ENCODE measurements around the gene HSPH1.

The HSPH1 gene

DNA sequence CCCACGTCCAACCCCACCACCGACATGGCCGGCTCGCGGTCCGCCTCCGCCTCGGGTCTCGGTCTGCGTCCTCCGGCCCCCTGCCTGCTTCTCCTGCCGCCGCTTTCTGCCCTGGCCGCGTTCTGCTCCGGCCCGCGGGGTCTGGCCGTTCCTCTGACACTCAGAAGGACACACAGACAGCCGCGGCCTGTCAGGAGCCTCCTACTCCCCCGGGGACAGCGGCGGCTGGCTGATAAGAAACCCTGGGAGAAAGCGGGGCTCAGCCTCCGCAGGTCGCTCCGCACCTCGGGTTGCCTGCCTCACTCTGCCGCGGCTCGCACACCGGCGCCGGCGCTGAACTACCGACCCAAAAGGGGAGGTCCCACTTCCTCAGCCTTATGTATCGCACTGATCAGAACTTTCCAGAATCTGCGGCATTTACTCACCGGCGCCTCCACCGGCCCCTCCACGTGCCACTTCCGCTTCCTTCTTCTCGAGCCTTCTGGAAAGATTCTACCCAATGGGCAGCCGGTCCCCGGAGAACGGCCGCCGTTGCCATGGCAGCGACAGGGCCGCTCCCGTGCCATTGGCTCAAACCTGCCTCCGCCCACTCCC, at the start of gene HSPH1:
Gene HSPH1 (minus strand): TSS at position 348 of the 594 bp plus-strand sequence. CDS start 322 bp downstream, at position 26.
- FAIRE-seq (no peak), DNase-seq (ENCODE audit: insufficient read length, low spot score) (peak; percentile 63)
- no peak for TF ChIP-seq CTCF (IDR thresholded peaks at IDR 0.05; ENCODE audit: insufficient read depth, missing control alignments)

- no peak for FAIRE-seq
- TF ChIP-seq CTCF (IDR thresholded peaks at IDR 0.05; ENCODE audit: insufficient read depth, missing control alignments) = no peak
- DNase-seq (ENCODE audit: insufficient read length, low spot score) = no peak
Observed at GRCh38 chr13:31209841-31210210, 48.1 kb upstream of the HSPH1 start.

- FAIRE-seq = no peak
- TF ChIP-seq CTCF (IDR thresholded peaks at IDR 0.05; ENCODE audit: insufficient read depth, missing control alignments) = no peak
- DNase-seq (ENCODE audit: insufficient read length, low spot score) = peak; percentile 83
Observed at GRCh38 chr13:31209172-31209840, 47.6 kb upstream of the HSPH1 start.

DNA sequence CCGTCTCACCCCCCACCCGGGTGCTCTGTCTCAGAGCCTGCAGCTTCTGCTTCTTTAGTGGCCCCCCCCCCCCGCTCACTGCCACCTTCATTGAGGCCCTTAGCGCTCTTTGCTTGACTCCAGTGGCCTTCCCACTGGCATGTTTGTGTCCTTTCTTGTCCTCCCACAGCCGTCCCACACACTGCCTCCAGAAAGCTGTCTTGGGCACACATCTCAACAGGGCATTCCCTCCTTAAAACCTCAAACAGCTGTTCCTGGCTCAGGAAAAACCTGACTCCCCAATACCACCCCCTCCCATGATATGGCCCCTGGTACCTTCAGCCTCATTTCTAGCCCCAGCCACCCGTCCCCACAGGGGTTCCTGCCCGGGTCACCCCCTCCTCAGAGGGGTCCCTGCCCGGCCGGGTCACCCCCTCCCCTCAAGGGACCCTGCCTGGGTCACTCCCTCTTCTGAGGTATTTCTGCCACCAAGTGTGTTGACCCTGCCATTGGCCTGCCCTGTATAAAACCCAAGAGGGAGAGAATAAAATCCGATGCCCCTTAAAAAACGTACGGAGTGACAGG, 46.9 kb upstream of the HSPH1 start:
- no peak for TF ChIP-seq CTCF (IDR thresholded peaks at IDR 0.05; ENCODE audit: insufficient read depth, missing control alignments)
- no peak for FAIRE-seq
- DNase-seq (ENCODE audit: insufficient read length, low spot score) = no peak

- FAIRE-seq (no peak), DNase-seq (ENCODE audit: insufficient read length, low spot score) (no peak)
- no peak for TF ChIP-seq CTCF (IDR thresholded peaks at IDR 0.05; ENCODE audit: insufficient read depth, missing control alignments)
Observed at GRCh38 chr13:31207661-31208552, 46.2 kb upstream of the HSPH1 start.

GRCh38 chr13:31204592-31204991, 42.9 kb upstream of the HSPH1 start:
- TF ChIP-seq CTCF (IDR thresholded peaks at IDR 0.05; ENCODE audit: insufficient read depth, missing control alignments) = no peak
- no peak for FAIRE-seq
- DNase-seq (ENCODE audit: insufficient read length, low spot score) = no peak

Data from D721Med (cell line).